ENCODE data around the gene DNAJC13. TPM values are rescaled to one million over a fixed set of nuclear protein-coding genes. Genes with fewer than 3 reads are reported as not detected.

The DNAJC13 gene
- total RNA-seq, 2 experiments from 2014 or later, result 22.8 to 42.7 TPM

GRCh38 chr3:132432639-132433038 is 15.3 kb downstream of the DNAJC13 start:
- POLR2A ChIA-PET, result interaction anchor here (1.0 to 1.7 kb wide), 2 partner anchors 10 to 15 kb away, joined by 4 to 5 read pairs; no protein-coding TSS in a partner anchor
- no peak for TF ChIP-seq EZH2phosphoT487 (IDR thresholded peaks at IDR 0.05; ENCODE audit: borderline replicate concordance, low read depth, low read length)
- no peak for TF ChIP-seq CTCF (conservative IDR thresholded peaks at IDR 0.05; ENCODE audit: low read length)
- H3K36me3 ChIP-seq (ENCODE audit: insufficient read depth, low read length), result peaks cover 26% of the 10 kb centered on the region
- no peak overlapping the region for H2AFZ ChIP-seq (ENCODE audit: low read length)
- H3K27ac ChIP-seq (ENCODE audit: low read depth, low read length, poor library complexity, severe bottlenecking), result no peak overlapping the region
- no peak overlapping the region for H3K4me2 ChIP-seq (ENCODE audit: low read length)
- H3K9me2 ChIP-seq (ENCODE audit: insufficient read depth, low read length), result no peaks in the 10 kb centered on the region
- no peaks in the 10 kb centered on the region for H3K9me3 ChIP-seq (ENCODE audit: low read length)
- DNase-seq (ENCODE audit: low spot score), result no peak
- no peaks in the 10 kb centered on the region for H3K4me1 ChIP-seq (ENCODE audit: insufficient read depth, low read length, poor library complexity, severe bottlenecking)
- no peak overlapping the region for H3K4me3 ChIP-seq (ENCODE audit: low read depth, low read length, poor library complexity, severe bottlenecking)
- intact Hi-C loops (cut with micrococcal nuclease; ENCODE audit: unreplicated experiment), result no loop called here
- CTCF ChIA-PET (ENCODE audit: unreplicated experiment), result no interaction called here
- peaks cover 22% of the 10 kb centered on the region for H3K79me2 ChIP-seq (ENCODE audit: insufficient read depth, low read depth, low read length)
- H4K20me1 ChIP-seq (ENCODE audit: insufficient read depth, low read length), result peaks cover 7% of the 10 kb centered on the region
- BruUV-seq (replicated peaks), result no TSS peak

GRCh38 chr3:132433121-132433520 is 15.8 kb downstream of the DNAJC13 start:
- no peak overlapping the region for H3K4me3 ChIP-seq (ENCODE audit: low read depth, low read length, poor library complexity, severe bottlenecking)
- H3K9me3 ChIP-seq (ENCODE audit: low read length), result no peaks in the 10 kb centered on the region
- H3K4me2 ChIP-seq (ENCODE audit: low read length), result no peak overlapping the region
- no peaks in the 10 kb centered on the region for H3K9me2 ChIP-seq (ENCODE audit: insufficient read depth, low read length)
- intact Hi-C loops (cut with micrococcal nuclease; ENCODE audit: unreplicated experiment), result no loop called here
- ChIA-PET CTCF (ENCODE audit: unreplicated experiment) (no interaction called here), POLR2A (interaction anchor here (0.6 to 1.7 kb wide), 3 partner anchors 10 to 251 kb away, joined by 3 to 5 read pairs (median 4); no protein-coding TSS in a partner anchor)
- H3K79me2 ChIP-seq (ENCODE audit: insufficient read depth, low read depth, low read length), result peaks cover 18% of the 10 kb centered on the region; the same call in 1 of the 2 replicates
- TF ChIP-seq EZH2phosphoT487 (IDR thresholded peaks at IDR 0.05; ENCODE audit: borderline replicate concordance, low read depth, low read length) (no peak), CTCF (conservative IDR thresholded peaks at IDR 0.05; ENCODE audit: low read length) (no peak)
- no peak for DNase-seq (ENCODE audit: low spot score)
- BruUV-seq (replicated peaks), result no TSS peak
- H3K4me1 ChIP-seq (ENCODE audit: insufficient read depth, low read length, poor library complexity, severe bottlenecking), result no peaks in the 10 kb centered on the region
- peaks cover 31% of the 10 kb centered on the region for H3K36me3 ChIP-seq (ENCODE audit: insufficient read depth, low read length)
- peaks cover 7% of the 10 kb centered on the region for H4K20me1 ChIP-seq (ENCODE audit: insufficient read depth, low read length)
- no peak overlapping the region for H2AFZ ChIP-seq (ENCODE audit: low read length)
- H3K27ac ChIP-seq (ENCODE audit: low read depth, low read length, poor library complexity, severe bottlenecking), result no peak overlapping the region

- DNase-seq (ENCODE audit: low spot score), result no peak
- Histone ChIP-seq H3K4me1 (ENCODE audit: insufficient read depth, low read length, poor library complexity, severe bottlenecking) (no peaks in the 10 kb centered on the region), H3K9me2 (ENCODE audit: insufficient read depth, low read length) (no peaks in the 10 kb centered on the region), H2AFZ (ENCODE audit: low read length) (no peak overlapping the region), H3K4me2 (ENCODE audit: low read length) (no peak overlapping the region), H4K20me1 (ENCODE audit: insufficient read depth, low read length) (no peaks in the 10 kb centered on the region), H3K27ac (ENCODE audit: low read depth, low read length, poor library complexity, severe bottlenecking) (no peak overlapping the region), H3K79me2 (ENCODE audit: insufficient read depth, low read depth, low read length) (peaks cover 4% of the 10 kb centered on the region; the same call in 1 of the 2 replicates), H3K36me3 (ENCODE audit: insufficient read depth, low read length) (peaks cover 49% of the 10 kb centered on the region), H3K9me3 (ENCODE audit: low read length) (no peaks in the 10 kb centered on the region), H3K4me3 (ENCODE audit: low read depth, low read length, poor library complexity, severe bottlenecking) (no peak overlapping the region)
- TSS peak; percentile 3 for BruUV-seq (replicated peaks)
- intact Hi-C loops (cut with micrococcal nuclease; ENCODE audit: unreplicated experiment), result loop anchor here (5.0 kb wide), 1 partner anchor 152 kb away; no protein-coding TSS in a partner anchor
- TF ChIP-seq EZH2phosphoT487 (IDR thresholded peaks at IDR 0.05; ENCODE audit: borderline replicate concordance, low read depth, low read length) (no peak), CTCF (conservative IDR thresholded peaks at IDR 0.05; ENCODE audit: low read length) (no peak)
- CTCF ChIA-PET (ENCODE audit: unreplicated experiment), result no interaction called here
- POLR2A ChIA-PET, result interaction anchor here (0.9 to 2.2 kb wide), 2 partner anchors 10 to 13 kb away, joined by 3 to 5 read pairs; no protein-coding TSS in a partner anchor
Observed at GRCh38 chr3:132435224-132435910, 18.1 kb downstream of the DNAJC13 start.

Measured in OCI-LY7 (cell line).